HG02870 (cell line): ENCODE results near the gene NEURL3.
"Not testable (repeated sequence)": the region's sequence is repeated elsewhere in the genome, so short reads cannot be mapped to it uniquely, and the experiment has no call there.

Experiments
- ATAC-seq: cut with Tn5 transposase; IDR thresholded peaks from one replicate; pipeline ENCODE4 v1.9.1; 2021; ENCODE audit warnings: mild to moderate bottlenecking, moderate library complexity; ENCODE audit not compliant: unreplicated experiment

Gene NEURL3

GRCh38 chr2:96508521-96509113, 3.5 kb upstream of the NEURL3 start:
- no peak for ATAC-seq

- peak; percentile 50 for ATAC-seq
These were observed 2.9 kb upstream of the NEURL3 start for GRCh38 chr2:96507957-96508520.

GRCh38 chr2:96506907-96507240, 1.7 kb upstream of the NEURL3 start:
- no peak for ATAC-seq

GRCh38 chr2:96506016-96506906, 1.1 kb upstream of the NEURL3 start:
- ATAC-seq, result no peak

GRCh38 chr2:96503637-96504243, 1.4 kb downstream of the NEURL3 start:
- no peak for ATAC-seq

- ATAC-seq, result no peak
These were observed 2.1 kb downstream of the NEURL3 start for GRCh38 chr2:96502891-96503636.

- ATAC-seq, result no peak
These were observed 3.0 kb downstream of the NEURL3 start for GRCh38 chr2:96501886-96502810.

GRCh38 chr2:96501471-96501874, 3.7 kb downstream of the NEURL3 start:
- ATAC-seq, result no peak

GRCh38 chr2:96500385-96501066, 4.6 kb downstream of the NEURL3 start:
- no peak for ATAC-seq

- no peak for ATAC-seq
These were observed 5.8 kb downstream of the NEURL3 start for GRCh38 chr2:96499061-96499960.

- ATAC-seq, result not testable (repeated sequence)
These were observed 6.5 kb downstream of the NEURL3 start for GRCh38 chr2:96498611-96499010.

- no peak for ATAC-seq
These were observed 7.1 kb downstream of the NEURL3 start for GRCh38 chr2:96498021-96498431.

- ATAC-seq, result no peak
These were observed 9.1 kb downstream of the NEURL3 start for GRCh38 chr2:96495982-96496629.

- no peak for ATAC-seq
These were observed 11.0 kb downstream of the NEURL3 start for GRCh38 chr2:96494188-96494587.

- no peak for ATAC-seq
These were observed 12.1 kb downstream of the NEURL3 start for GRCh38 chr2:96493072-96493471.

GRCh38 chr2:96491860-96492497, 13.2 kb downstream of the NEURL3 start:
- no peak for ATAC-seq

GRCh38 chr2:96489663-96490062, 15.5 kb downstream of the NEURL3 start:
- ATAC-seq, result no peak
